Mesenteric fat pad (tissue), 1 donor: ENCODE measurements around the gene HS6ST1. TPM values are rescaled to one million over a fixed set of nuclear protein-coding genes. Genes with fewer than 3 reads are reported as not detected.

Experiments used
- DNase-seq: peaks from one replicate; pipeline ENCODE4 v3.0.0-alpha.2; 2020; ENCODE audit warnings: low spot score
- total RNA-seq: library from RNA; stranded (reverse); fragmentation: NEBNext Ultra II Directional; extraction: Animal tissue kit (Norgen Biotek cat#: 25700); gene quantifications from one replicate; pipeline ENCODE4 v1.2.1, GENCODE V29; 2021
- donor health status: DM: yes; HTN: yes; CAD: no.

HS6ST1 gene
- total RNA-seq, 1 donor from 2014 or later = 38.4 TPM

DNA sequence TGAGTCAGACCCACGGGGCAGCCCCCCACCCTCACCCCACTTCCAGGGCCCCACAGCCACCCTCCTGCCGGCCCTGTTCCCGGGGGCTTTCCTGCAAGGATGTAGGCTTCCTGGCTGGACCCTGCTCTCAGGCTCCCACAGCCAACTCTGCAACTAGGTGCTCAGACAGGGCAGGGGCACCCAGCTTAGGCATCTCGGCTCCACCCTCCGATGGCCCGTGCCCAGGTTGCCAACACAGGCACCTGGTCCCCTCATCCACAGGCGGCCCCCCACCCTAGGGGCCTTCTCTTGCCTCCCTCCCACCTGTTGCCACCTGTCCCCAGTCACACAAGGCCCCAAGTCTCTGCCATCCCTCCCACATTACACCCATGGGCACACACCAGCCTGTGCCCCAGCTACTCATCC is 34.6 kb downstream of the HS6ST1 start:
- no peak for DNase-seq

DNA sequence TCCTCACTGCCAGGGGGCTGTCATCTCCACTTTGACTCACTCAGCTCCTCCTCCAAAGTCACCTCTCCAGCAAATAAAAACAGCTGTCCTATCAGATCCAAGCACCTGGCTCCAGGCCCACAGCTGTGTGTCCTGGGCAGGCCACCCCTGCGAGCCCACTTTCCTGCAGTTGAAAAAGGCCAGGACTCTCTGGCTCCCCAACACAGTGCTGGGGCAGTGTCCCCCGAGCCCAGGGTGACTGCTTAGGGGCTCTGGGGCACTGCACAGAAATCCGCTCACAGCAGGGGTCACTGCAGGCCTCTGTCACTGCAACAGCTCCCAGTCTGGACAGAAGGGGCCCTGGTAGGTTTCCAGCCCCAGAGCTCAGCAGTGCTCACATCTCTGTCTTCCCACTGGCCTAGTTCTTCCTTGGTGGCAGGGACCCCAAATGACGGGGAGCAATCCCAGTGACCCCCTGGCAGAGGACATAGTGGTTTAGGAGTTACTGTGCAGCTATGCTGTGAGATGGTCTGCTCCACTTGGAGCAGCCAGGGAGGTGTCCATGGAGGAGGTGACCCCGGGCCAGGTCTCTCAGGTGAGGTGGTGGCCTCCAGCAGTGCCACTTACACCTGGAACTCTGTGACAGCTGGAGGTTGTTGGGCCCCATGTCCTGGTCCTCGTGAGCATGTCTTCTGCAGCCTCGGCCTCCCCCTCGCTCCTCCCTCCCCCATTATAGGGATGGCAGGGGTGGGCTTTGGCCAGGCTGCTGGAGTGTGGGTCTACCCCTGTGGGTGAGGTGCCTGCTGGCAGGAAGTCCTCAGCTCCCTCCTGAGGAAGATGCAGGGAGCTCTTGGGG is 35.5 kb downstream of the HS6ST1 start:
- no peak for DNase-seq

DNA sequence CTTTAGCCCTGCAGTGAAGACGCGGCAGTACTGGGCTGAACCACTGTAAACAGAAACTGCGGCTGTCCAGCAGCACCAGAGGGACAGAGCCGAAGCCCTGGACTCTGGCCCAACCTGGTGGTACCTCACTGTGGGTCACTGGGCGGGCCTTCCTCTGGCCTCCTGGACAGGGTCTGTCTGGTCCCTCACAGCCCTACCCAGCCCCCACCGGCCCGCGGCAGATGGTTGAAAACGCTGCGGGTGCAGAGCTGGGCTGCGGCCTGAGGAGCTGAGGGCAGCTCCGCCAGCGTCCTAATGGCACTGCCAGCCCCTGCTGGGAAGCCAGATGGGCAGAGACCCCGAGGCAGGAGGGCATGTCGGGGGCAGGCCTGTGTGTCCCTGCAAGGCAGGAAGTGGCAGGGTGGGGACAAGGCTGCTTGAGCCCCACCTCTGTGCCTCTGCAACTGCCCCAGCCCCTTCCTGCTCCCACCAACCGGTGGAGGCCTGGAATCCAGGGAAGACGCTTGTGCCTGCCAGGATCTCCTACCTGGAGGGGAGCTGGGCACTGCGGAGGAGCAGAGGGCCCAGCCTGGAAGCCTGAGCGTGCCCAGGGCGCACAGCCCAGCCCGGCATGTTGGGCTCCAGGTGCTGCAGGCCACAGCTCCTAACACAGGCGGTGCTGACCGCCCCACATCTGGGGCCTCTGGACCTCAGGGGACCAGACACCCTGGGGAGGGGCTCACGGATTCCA is 36.3 kb downstream of the HS6ST1 start:
- no peak for DNase-seq

DNA sequence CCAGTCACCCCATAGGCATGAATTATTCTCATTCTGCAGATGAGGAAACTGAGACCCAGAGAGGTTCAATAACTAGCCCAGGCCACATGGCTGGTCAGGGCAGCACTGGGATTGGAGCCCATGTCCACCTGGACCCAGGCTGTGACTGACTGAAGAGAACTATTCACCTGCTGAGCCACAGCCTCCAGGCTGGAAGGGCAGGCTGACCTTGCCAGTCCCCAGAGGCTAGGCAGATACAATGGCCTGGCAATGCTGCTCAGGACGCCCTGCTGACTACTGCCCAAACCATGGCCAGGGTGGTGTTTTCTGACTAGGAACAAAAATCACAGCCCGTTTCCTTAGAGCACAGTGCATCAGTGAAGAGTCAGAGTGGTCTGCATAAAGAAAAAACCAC is 36.8 kb downstream of the HS6ST1 start:
- DNase-seq = no peak

DNA sequence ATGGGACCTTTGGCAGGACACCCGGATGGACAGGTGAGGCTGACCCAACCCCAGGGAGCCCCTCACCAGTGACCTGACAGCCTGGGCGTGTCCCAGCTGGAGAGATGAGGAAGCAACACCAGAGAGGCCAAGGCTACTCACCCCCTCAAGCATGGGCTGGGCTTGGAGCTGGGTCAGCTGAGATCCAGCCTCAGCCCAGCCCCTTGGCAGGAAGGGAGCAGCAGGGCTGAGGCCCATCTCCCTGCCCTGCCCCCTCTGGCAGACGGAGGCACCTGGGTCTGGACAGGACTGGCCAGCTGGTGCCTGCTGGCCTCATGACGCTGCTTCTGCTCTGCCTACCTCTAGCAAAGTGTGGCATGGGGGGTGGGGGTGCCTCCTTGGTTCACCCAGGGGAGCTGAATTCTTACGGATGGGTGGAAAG is 37.8 kb downstream of the HS6ST1 start:
- DNase-seq = no peak

DNA sequence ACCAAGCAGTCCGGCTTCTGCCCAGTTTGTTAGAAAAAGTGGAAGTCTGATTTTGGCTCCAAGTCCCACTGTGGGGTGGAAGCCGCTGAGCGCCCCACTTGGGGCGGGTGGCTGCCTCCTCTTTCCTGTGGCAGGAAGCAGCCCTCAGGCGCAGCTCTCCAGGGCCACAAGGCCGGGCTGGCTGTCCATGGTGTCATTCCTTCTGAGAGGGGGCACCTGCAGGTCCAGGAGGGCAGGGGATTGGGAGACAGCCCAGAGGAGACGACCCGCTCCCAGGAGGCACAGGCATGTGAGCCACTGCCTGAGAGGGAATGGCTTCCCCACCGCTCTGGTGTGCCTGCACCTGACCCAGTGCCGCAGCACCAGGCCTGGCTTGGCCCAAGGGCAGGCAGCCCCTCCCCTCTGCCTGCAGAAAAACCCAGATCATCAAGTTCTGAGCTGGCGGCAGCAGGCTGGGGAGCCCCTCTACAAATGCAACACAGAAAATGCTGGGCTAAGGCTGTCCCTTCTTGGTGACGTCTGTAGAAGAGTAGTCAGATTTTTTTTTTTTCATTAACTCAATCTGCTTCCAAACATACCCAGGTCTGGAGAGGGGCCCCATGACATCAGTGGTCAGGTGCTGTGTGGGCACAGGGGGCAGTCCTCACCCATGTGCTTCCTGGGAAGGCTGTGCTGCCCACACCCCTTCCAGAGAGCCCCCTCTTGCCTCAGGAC is 38.4 kb downstream of the HS6ST1 start:
- no peak for DNase-seq

DNA sequence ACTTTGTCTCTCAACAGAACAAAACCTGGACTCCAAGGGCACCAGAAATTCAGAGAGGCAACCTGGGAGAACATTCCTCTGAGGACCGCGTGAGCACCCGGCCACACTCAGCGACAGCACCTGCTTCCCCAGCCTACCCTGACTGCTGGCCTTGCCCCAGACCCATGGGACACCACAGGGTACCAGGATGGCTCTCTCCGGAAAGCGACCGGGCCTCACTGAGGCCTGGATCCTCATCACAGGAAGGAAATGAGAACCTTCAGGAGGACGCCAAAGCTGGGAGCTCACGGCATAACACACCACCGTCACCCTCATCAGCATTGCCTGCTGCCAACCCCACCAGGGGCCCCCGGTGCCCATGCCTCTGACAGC is 38.9 kb downstream of the HS6ST1 start:
- DNase-seq = peak; percentile 86

DNA sequence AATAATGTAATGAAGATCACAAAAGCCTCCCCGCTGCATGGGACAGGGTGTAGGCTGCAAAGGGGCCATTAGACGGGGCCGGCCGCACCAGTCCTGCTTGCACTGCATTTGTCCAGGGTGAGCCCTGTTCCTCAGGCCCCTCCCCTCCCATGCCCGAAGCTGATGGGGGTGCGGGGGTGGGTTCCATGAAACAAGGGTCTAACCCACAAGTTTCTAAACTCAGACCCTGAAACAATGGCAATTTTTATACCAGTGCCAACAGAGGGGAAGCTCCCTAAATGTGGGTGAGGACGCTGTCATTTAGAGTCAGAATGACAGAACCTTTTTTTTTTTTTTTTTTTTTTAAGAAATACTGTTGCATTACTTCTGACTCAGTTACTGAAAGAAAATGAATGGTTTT is 39.7 kb downstream of the HS6ST1 start:
- DNase-seq = peak; percentile 77

DNA sequence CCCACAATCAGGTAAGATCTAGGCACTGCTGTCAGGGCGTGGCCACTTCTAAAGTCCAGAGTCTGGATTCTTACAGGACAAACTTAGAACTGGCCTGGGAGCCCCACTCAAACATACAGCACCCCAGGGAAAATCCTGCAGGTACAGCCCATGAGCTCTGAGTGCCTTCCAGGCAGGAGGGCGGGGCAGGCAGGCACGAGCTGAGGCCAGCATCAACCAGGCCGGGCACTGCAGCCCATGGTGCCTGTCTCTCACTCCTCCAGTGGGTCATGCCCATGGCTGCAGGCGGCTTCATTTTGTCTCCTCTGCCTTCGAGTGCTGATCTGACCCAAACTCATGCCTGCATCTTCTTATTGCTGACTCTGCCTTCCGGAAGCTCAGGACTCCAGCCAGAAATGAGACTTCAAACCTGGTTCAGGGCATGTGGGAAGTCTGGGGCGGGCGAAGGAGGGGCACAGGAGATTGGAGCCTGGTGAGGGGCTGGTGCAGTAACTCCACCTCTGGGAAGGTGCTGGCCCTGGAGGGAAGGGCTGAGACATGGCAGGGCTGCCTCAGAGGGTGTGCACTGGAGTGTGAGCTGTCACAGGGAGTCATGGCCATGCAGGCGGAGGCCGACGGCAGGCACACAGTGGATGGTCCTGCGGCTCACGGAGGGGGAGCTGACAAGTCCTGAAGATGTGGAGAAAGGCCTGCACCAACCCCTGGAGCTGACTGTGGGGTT is 40.5 kb downstream of the HS6ST1 start:
- DNase-seq = peak; percentile 87

DNA sequence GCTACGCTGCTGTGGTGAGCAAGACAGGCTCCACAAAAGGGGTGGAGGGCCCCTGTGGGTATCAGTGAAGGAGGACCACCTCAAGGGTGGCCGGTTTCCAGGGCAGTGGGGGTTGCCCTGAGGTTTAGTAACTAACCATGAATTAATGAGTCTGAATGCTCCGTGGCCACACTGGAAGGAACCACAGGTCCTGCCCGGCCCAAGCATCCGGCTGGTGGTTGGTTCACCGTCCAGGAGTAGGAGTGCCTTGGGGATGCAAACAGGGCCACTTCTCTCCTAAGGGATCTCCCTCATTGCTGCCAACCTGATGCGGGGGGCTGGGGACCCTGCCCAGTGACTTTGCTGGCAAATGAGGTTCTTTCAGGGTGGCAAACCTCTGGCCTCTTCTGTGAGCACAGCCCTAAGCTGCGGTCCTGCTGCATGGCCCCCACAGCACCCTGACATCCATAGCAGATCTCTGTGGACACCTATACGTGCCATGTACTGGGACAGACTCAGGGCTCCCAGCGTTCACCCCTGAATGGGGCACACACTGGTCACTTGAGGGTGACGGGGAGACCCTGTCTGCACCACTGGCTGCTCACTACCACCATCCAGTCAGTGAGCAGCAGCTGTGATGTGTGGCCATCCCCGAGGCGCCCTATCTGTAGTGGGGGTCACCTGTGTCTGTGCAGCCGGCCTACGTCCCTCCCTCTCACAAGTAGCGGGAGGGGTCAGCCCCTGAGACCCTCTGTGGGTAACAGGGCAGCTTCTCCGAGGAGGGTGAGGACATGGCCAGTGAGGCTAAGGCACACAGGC is 41.6 kb downstream of the HS6ST1 start:
- DNase-seq = peak; percentile 82

DNA sequence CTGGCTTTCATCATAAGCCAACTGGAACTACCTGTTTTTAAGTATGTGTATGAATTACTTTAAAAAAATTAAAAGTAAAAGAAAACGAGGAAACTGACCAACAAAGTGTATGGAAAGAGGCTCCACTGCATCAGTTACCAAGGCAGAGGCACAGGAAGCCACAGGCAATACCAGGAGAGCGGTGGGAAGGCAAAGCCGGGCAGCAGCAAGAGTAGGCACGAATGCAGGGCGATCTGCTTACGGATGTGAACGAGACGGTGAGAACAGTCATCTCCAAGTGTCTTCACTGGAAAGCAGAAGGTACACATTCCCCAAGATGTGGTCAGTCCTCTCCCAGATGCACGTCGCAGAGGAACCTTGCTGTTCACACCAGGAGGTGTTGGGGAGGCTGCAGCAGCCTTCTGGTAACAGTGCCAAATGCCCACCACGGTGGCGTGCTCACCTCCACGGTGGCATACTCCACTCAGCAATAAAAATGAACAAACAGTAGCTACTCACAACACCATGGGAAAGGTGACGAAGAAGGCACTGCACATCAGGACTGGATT is 43.1 kb downstream of the HS6ST1 start:
- DNase-seq = peak; percentile 59

DNA sequence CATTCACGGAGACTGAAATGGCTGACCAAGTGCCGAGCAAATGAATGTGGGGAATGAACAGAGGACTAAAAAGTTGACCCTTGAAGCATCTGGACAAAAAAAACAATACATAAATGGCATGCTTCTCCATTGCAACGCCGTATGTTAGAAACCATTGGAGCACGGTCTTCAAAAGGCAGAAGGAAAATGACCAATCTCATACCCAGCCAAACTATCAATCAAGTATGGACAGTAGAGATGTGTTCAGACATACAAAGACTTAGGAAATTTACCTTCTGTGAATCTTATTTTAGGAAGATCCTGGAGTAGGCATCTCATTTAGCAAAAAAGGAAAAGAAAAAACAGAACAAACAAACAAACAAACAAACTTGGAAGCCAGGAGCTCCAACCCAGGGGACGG is 44.5 kb downstream of the HS6ST1 start:
- DNase-seq = no peak

DNA sequence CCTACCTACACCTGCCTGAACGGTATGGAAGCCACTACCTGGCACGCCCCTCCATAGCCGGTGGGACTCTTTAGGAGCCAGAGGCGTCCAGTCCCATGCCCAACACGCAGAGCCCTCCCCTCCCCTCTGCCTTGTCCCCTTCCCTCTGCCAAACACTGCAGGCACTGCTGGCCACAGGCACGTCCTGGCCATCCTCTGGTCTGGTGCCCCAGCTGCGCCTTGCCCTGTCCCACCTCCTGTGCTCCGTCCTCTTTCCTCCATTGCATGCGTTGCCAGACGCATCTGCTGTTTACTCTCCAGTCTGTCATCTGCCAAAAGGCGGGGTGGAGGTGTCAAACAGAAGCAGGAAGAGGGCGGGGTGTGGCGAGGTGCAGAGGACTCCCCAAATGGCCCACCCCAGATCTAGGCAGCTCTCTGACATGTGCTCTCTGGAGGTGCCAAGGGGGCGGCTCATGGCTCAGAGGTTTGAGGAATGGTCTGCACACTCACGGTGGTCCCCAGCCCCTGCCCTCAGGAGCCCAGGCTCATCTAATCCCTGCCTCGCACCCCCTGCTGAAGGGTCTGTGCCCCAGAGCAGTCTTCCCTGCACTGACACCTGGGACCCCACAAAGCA is 45.1 kb downstream of the HS6ST1 start:
- peak; percentile 85 for DNase-seq

DNA sequence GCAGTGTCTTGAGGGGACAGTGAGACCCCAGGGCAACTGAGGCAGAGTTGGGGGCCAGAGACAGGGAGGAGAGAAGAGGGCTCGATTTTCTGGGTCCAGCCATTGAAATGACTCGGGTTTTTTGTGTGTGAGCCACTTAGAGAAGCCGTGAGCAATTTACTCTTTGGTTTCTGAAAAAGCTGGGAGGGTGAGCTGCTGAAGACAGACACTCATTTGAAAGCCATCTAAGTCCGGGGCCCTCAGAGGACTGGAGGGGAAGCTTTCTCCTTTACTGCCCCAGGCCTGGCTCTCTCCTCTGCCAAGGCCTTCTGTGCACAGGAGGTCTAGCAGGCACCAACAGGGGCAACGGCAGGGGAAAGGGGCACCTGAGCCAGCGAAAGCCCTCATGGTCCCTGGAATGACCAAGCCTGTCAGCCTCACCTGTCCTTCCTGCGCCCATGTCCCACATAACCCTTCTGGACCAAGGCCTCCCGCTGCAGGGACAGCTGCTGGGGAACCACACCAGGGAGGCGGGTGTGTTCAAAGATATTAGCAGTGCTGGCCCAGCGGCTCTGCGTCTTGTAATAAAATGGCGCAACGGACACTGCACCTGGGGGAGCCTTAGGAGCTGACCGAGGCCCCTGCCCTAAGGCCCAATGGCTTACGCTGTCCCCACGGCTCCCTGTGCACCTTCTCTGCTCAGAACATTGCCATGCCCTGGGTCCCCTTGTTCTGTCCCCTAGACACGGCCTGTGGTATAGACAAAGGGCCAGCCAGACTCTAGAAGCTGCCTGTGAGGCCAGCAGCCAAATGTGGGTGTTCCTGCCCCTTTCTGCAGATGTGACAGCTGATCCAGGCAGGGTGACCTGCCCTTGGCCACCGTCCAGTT is 45.8 kb downstream of the HS6ST1 start:
- peak; percentile 81 for DNase-seq

DNA sequence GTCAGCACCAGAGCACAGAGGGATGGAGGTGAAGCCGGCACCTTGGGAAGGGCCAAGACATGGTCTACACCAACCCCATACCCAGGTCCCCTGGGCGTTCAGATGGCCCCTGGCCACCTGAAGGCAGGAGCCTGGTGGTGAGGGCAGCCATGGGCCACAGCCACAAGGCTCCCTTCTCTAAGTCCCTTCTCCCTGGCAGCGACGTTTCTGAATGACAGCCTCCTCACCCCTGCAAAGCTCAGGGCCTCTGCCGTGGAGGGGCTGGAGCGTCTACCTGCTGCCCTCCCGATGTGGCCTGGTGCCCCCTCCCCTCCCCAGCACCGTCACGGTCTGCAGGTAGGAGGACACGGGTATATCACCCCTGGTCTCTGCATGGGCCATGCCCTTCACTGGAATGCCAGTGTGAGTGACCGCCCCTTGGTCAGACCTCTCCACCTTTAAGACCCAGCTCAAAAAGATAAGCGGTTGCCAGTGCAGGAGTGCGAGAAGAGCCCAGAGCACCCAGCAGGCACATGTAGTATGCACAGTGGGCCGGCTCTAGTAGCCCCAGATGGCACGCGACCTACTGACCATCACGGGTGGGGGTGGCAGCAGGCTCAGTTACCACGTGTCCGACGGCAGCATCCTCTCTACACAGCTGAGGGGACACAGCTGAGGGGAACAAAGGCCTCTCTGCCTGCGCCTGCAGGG is 46.6 kb downstream of the HS6ST1 start:
- DNase-seq = no peak

DNA sequence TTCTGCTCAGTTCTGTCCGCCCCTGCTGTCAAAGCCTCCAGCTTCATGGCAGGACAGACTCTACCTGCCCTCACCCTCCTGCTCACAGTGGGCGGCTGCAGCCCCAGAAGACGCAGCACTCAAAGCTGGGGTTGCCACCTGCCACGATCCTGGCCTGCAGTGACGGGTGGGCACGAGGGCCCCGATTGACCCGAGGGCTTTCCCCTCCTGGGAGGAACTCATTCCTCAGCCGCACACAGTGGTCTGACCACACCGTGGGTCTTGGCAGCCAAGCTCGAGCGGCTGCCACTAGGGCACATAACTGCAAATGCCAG is 47.1 kb downstream of the HS6ST1 start:
- peak; percentile 83 for DNase-seq

DNA sequence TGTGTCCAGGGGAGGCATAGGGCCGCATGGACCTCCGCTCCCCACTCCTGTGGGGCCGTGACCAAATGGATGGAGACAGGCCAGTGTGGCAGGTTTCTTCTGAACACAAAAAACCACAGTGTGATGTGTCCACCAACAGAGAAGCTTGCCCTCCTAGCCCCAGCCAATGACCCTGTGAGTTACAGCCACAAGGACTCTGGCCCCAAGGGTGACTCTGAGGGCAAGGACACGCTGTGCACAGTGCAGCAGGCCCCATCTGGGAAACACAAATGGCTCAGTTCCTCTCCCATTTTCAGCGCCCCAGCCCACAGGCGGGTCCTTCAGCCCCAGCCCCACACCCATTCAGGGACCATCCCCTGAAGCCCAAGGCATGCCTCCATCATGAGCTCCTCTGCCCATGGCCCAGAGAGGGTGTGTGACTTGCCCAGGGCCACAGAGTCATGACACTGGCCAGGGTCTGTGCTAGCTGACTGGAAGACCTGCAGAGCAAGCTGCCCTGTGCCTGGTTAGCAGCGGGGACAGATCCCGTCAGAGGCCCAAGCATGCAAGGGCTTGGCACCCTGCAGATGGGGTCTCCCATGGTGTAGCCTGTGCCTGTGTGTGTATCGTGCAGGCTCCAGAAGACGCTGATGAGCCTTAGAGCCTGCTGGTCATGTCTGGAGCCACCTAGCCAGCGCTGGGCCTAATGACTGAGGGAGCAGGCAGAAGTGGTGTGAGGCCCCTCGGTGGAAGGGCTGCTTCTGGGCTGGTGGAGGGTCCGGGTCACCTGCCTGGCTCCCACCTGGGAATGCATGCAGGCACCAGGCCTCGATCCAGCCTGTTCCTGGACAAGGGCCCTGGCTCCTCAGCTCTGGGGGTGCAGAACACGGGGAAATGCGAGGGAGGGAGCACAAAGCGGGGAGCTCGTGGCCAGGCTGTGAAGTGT is 47.7 kb downstream of the HS6ST1 start:
- DNase-seq = peak; percentile 79
